GM12878 (cell line): ENCODE data around the gene RBPJL.

Source experiments
- CTCF ChIP-seq, 3 experiments: IDR thresholded peaks in 2 of 3; conservative IDR thresholded peaks in 1 of 3; 2 replicates each; pipeline ENCODE4 v1.5.1; 2011; ENCODE audit warnings: low read depth in 3 of 3, low read length in 3 of 3, mild to moderate bottlenecking in 3 of 3, control low read depth in 2 of 3, moderate library complexity in 2 of 3, inconsistent platforms in 1 of 3, mixed read lengths in 1 of 3; ENCODE audit not compliant: control insufficient read depth in 2 of 3, insufficient read depth in 1 of 3; ENCODE audit errors: extremely low read depth in 1 of 3
- NR2C1 ChIP-seq: fragments of 450-650 bp; IDR thresholded peaks from 2 replicates; pipeline ENCODE4 v1.6.1; 2017; ENCODE audit warnings: antibody characterized with exemption, mild to moderate bottlenecking, moderate library complexity
- POLR2A ChIP-seq: IDR thresholded peaks from 2 replicates; pipeline ENCODE4 v1.6.1; 2011; ENCODE audit warnings: low read depth, mild to moderate bottlenecking, low read length
- SIN3A ChIP-seq: IDR thresholded peaks from 2 replicates; pipeline ENCODE4 v1.6.1; 2012; ENCODE audit warnings: low read depth, low read length, improper control_type of control experiment
- SMARCA5 ChIP-seq: fragments of 450-650 bp; IDR thresholded peaks from 2 replicates; pipeline ENCODE4 v1.6.1; 2017; ENCODE audit warnings: mild to moderate bottlenecking
- SPI1 ChIP-seq: IDR thresholded peaks from 2 replicates; pipeline ENCODE4 v1.6.1; 2011; ENCODE audit warnings: low read depth, mild to moderate bottlenecking, low read length, moderate library complexity, borderline replicate concordance; ENCODE audit not compliant: insufficient read depth
- ZNF217 ChIP-seq: fragments of 450-650 bp; IDR thresholded peaks from 2 replicates; pipeline ENCODE4 v1.6.1; 2017; ENCODE audit warnings: antibody characterized with exemption, mild to moderate bottlenecking

GRCh38 chr20:45339799-45340198 is 33.2 kb downstream of the RBPJL start:
- TF ChIP-seq POLR2A: no peak
- no peak for TF ChIP-seq NR2C1
- TF ChIP-seq ZNF217: no peak
- TF ChIP-seq SPI1: no peak
- TF ChIP-seq SIN3A: no peak
- TF ChIP-seq CTCF (IDR thresholded peaks at IDR 0.05 in 2 of 3, conservative IDR thresholded peaks at IDR 0.05 in 1 of 3; ENCODE audit: control insufficient read depth in 2 of 3, extremely low read depth in 1 of 3, insufficient read depth in 1 of 3, low read depth in 3 of 3, low read length in 3 of 3): no peak
- no peak for TF ChIP-seq SMARCA5
